Osteoblast (primary cell): ENCODE results near the gene PXK. TPM values are rescaled to one million over a fixed set of nuclear protein-coding genes. Genes with fewer than 3 reads are reported as not detected.
A peak's percentile ranks its signal among the peaks of the same experiment; 100 is the strongest.

Experiments
- DNase-seq: peaks from one replicate; pipeline ENCODE4 v3.0.0; 2011; ENCODE audit warnings: low spot score, mixed read lengths; ENCODE audit not compliant: insufficient read length; ENCODE audit errors: missing footprints
- H2AFZ ChIP-seq: 2 replicates; pipeline ENCODE4 v1.6.0; 2011; ENCODE audit warnings: mild to moderate bottlenecking, low read length
- H3K27ac ChIP-seq: 2 replicates; pipeline ENCODE4 v1.5.1; 2011; ENCODE audit warnings: mild to moderate bottlenecking, low read depth, low read length, moderate library complexity
- H3K27me3 ChIP-seq: 2 replicates; pipeline ENCODE4 v1.6.0; 2012; ENCODE audit warnings: mild to moderate bottlenecking, control low read depth, inconsistent platforms, low read length, moderate library complexity; ENCODE audit not compliant: insufficient read depth
- H3K36me3 ChIP-seq: 2 replicates; pipeline ENCODE4 v1.5.1; 2011; ENCODE audit warnings: mild to moderate bottlenecking, low read length, control low read depth, moderate library complexity; ENCODE audit not compliant: insufficient read depth
- H3K4me1 ChIP-seq: 2 replicates; pipeline ENCODE4 v1.5.1; 2011; ENCODE audit warnings: mild to moderate bottlenecking, low read length, control low read depth, moderate library complexity; ENCODE audit not compliant: insufficient read depth
- H3K4me2 ChIP-seq: 2 replicates; pipeline ENCODE4 v1.6.0; 2011; ENCODE audit warnings: mild to moderate bottlenecking, low read length; ENCODE audit not compliant: insufficient read depth
- H3K4me3 ChIP-seq: fragments of 200-600 bp; sonication (generic); 3 replicates; pipeline ENCODE4 v1.5.1; 2012; ENCODE audit warnings: mild to moderate bottlenecking, low read length, inconsistent platforms; ENCODE audit not compliant: insufficient read depth
- H3K79me2 ChIP-seq: 2 replicates; pipeline ENCODE4 v1.6.0; 2012; ENCODE audit warnings: mild to moderate bottlenecking, low read length, control low read depth, inconsistent platforms; ENCODE audit not compliant: insufficient read depth
- H3K9me3 ChIP-seq: 2 replicates; pipeline ENCODE4 v1.5.1; 2011; ENCODE audit warnings: low read depth, low read length, control low read depth
- H4K20me1 ChIP-seq: 2 replicates; pipeline ENCODE4 v1.6.0; 2012; ENCODE audit warnings: mild to moderate bottlenecking, low read length, control low read depth; ENCODE audit not compliant: insufficient read depth
- CTCF ChIP-seq: IDR thresholded peaks from 2 replicates; pipeline ENCODE4 v1.5.1; 2011; ENCODE audit warnings: mild to moderate bottlenecking, low read depth, low read length, moderate library complexity; ENCODE audit errors: extremely low read depth
- total RNA-seq: library from RNA; depleted of rRNA; stranded (reverse); fragments of >200 nt; gene quantifications from 2 replicates; pipeline ENCODE4 v1.2.3, GENCODE V29; 2012

The PXK gene
- total RNA-seq, 1 donor: 77.4 TPM

- TF ChIP-seq CTCF: no peak
- H3K4me1 ChIP-seq: peaks cover 16% of the 10 kb centered on the region
Measured at GRCh38 chr3:58409663-58410062, 77.0 kb downstream of the PXK start.

DNA sequence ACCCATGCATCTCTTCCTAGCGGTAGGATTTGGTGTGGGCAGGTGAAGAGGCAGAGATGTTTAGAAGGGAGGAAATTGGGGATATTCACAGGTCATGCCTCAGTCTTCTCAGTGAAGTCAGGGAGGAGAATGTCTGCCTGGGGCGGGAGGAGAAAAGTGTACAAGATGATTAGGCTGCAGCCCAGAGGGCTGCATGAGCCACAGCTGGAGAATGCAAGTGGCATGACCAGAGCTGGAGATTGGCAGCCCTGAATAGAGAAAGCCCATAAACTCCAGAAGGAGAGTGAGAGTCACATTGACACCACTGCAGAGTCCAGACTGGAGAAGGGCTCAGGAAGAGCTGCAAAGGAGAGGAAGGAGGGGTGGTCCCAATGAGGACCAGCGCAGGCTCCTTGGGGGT, 78.3 kb downstream of the PXK start:
- Histone ChIP-seq H3K9me3 (no peaks in the 10 kb centered on the region), H3K4me3 (no peak overlapping the region), H3K4me2 (no peak overlapping the region), H3K27ac (peak overlapping the region; percentile 17), H3K36me3 (peaks cover 45% of the 10 kb centered on the region), H2AFZ (no peak overlapping the region), H3K4me1 (peaks cover 13% of the 10 kb centered on the region), H3K27me3 (no peaks in the 10 kb centered on the region), H3K79me2 (no peaks in the 10 kb centered on the region), H4K20me1 (no peaks in the 10 kb centered on the region)
- TF ChIP-seq CTCF: no peak
- peak; percentile 66 for DNase-seq

More at GRCh38 chr3:58409663-58410062, 77.0 kb downstream of the PXK start:
- Histone ChIP-seq H4K20me1 (no peaks in the 10 kb centered on the region), H3K79me2 (no peaks in the 10 kb centered on the region), H3K9me3 (no peaks in the 10 kb centered on the region), H3K4me2 (no peak overlapping the region), H3K27me3 (no peaks in the 10 kb centered on the region), H3K27ac (no peak overlapping the region), H3K4me3 (no peak overlapping the region), H3K36me3 (peaks cover 39% of the 10 kb centered on the region), H2AFZ (no peak overlapping the region)
- no peak for DNase-seq

GRCh38 chr3:58411851-58412830, 79.4 kb downstream of the PXK start:
- Histone ChIP-seq H3K9me3 (no peaks in the 10 kb centered on the region), H3K4me3 (no peak overlapping the region), H2AFZ (no peak overlapping the region), H3K4me2 (no peak overlapping the region), H3K27me3 (no peaks in the 10 kb centered on the region), H3K4me1 (peaks cover 13% of the 10 kb centered on the region), H4K20me1 (no peaks in the 10 kb centered on the region), H3K36me3 (peaks cover 45% of the 10 kb centered on the region), H3K79me2 (no peaks in the 10 kb centered on the region), H3K27ac (no peak overlapping the region)
- DNase-seq: no peak
- TF ChIP-seq CTCF: no peak

DNA sequence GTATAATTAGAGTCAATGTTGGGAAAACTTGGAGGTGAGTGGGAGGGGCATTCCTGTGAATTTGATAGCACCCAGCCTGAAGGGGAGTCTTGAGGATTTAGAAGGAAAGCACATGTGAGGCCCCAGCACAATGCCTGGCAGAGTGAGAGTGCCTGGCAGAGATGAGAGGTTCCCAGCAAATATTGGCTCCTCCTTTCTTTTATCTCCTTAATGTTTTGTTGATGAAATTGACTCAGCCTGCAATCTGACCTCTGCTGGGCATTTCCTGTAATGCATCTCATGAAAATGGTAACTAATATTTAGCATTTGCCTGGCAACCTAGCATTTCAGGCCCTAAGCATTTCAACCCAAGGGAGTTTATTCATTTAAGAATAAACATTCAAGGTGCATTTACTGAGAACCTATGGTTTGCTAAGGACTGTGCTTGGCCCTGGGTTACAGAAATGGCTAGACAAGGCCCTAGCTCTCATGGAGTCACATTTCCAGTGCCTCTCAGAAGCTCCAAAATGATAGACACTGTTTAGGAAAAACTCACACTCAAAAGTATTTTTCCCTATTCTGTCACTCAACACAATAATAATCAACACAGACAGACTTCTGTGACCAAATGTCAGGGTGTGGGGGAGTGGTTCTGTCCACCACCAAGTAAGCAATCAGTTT, 82.0 kb downstream of the PXK start:
- Histone ChIP-seq H3K4me2 (no peak overlapping the region), H3K4me1 (peaks cover 13% of the 10 kb centered on the region), H4K20me1 (no peaks in the 10 kb centered on the region), H3K79me2 (no peaks in the 10 kb centered on the region), H3K27me3 (no peaks in the 10 kb centered on the region), H3K4me3 (no peak overlapping the region), H2AFZ (no peak overlapping the region), H3K36me3 (peaks cover 31% of the 10 kb centered on the region), H3K9me3 (no peaks in the 10 kb centered on the region), H3K27ac (peak overlapping the region; percentile 31)
- DNase-seq: peak; percentile 59
- peak; percentile 81 for TF ChIP-seq CTCF
